ENCODE results near the gene AGO4. TPM values are rescaled to one million over a fixed set of nuclear protein-coding genes. Genes with fewer than 3 reads are reported as not detected.
"Not testable (repeated sequence)": the region's sequence is repeated elsewhere in the genome, so short reads cannot be mapped to it uniquely, and the experiment has no call there.

AGO4 gene
- total and polyA plus RNA-seq, 7 donors = 3.5 to 27.4 (median 13.9) TPM

DNA sequence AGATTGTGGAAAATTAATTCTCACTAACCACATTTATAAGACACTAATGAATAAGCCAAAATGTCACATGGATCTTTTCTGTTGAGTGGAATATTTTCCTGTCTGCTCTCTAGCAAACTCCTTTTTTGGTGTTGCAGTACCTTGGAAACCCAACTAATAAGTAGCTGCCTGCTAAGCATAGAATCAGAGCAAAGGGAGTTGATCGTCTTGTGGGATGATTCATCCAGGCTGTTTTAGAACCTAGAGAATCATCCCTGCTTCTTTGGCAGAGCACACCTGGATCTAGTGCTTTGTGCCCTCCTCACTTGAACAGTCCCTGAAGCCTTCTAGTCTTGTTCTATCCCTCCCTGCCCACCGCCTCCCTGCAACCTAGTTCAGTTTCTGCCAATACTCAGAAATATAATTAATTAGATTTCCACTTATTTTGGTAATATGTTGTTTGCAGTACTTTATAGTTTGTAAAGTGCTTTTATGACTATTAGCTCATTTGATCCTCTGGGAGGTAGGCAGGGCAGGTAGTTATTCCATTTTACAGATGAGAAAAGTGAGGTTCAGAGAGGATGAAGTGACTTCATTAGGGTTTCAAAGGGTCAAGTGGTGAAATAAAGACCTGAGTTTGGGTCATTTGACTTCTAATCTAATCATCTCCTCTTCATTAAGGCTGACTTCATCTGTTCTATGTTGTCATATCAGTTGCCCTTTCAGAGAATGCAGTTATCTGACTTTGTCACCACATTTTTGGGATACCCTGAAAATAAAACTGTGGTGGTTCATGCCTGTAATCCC, 2.5 kb downstream of the AGO4 start:
- peak overlapping the region; percentile 89 for H3K4me3 ChIP-seq

DNA sequence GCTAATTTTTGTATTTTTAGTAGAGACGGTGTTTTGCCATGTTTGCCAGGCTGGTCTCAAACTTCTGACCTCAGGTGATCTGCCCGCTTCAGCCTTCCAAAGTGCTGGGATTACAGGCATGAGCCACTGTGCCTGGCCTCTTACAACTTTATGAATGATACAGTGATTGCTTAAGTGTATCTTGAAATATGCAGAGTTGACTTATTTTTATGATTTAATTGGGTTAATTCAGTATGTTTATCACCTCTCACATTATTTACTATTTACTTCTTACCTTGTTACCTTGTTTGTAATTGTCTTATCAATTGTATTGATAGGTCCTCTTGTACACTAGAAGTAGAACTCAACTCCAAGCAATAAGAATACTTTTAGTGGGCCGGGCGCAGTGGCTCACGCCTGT, 4.9 kb downstream of the AGO4 start:
- DNase-seq; ATAC-seq; H3K27me3 ChIP-seq (ENCODE audit: insufficient read depth in 3 of 3, low read length in 2 of 3); H3K9me3 ChIP-seq; intact Hi-C loops (cut with DNase I); H3K27ac ChIP-seq; H3K4me3 ChIP-seq: not testable (repeated sequence)
- WGBS, 3 donors = 91 to 97% (median 95%) methylated on average over 5 of the region's 5 CpGs
- H3K36me3 ChIP-seq (ENCODE audit: insufficient read depth in 1 of 2, low read depth in 1 of 2) = peaks cover 0 to 11% of the 10 kb centered on the region in 2 donors
- peaks cover 19% of the 10 kb centered on the region for H3K4me1 ChIP-seq

More for the DNA sequence above, 2.5 kb downstream of the AGO4 start:
- Histone ChIP-seq H3K27me3 (ENCODE audit: insufficient read depth in 3 of 3, low read length in 2 of 3) (no peaks in the 10 kb centered on the region), H3K27ac (peak overlapping the region; percentile 12), H3K9me3 (no peaks in the 10 kb centered on the region), H3K4me1 (peaks cover 19% of the 10 kb centered on the region), H3K36me3 (ENCODE audit: insufficient read depth in 1 of 2, low read depth in 1 of 2) (peaks cover 0 to 5% of the 10 kb centered on the region in 2 donors)
- WGBS, 3 donors = 49 to 58% (median 58%) methylated on average over 2 of the region's 2 CpGs
- DNase-seq = no peak
- TF ChIP-seq, protein P1, sequence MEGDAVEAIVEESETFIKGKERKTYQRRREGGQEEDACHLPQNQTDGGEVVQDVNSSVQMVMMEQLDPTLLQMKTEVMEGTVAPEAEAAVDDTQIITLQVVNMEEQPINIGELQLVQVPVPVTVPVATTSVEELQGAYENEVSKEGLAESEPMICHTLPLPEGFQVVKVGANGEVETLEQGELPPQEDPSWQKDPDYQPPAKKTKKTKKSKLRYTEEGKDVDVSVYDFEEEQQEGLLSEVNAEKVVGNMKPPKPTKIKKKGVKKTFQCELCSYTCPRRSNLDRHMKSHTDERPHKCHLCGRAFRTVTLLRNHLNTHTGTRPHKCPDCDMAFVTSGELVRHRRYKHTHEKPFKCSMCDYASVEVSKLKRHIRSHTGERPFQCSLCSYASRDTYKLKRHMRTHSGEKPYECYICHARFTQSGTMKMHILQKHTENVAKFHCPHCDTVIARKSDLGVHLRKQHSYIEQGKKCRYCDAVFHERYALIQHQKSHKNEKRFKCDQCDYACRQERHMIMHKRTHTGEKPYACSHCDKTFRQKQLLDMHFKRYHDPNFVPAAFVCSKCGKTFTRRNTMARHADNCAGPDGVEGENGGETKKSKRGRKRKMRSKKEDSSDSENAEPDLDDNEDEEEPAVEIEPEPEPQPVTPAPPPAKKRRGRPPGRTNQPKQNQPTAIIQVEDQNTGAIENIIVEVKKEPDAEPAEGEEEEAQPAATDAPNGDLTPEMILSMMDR (IDR thresholded peaks at IDR 0.05) = no peak
- intact Hi-C loops (cut with DNase I) = no loop called here
- peak in 3 of 4 donors; percentile 38 to 59 (median 53) for ATAC-seq

DNA sequence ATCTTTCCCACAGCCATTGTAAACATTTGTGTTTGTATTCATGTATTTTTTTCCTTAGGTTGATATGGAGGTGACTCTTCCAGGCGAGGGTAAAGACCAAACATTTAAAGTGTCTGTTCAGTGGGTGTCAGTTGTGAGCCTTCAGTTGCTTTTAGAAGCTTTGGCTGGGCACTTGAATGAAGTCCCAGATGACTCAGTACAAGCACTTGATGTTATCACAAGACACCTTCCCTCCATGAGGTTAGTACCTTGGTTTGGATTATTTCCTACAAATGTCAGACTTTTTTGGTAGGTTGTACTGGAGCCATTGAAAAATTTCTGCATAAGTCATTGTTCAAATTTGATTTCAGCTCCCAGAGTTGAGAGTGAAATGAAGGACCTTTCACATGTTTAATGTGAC, 17.4 kb downstream of the AGO4 start:
- Histone ChIP-seq H3K27me3 (ENCODE audit: insufficient read depth in 3 of 3, low read length in 2 of 3) (no peaks in the 10 kb centered on the region), H3K4me3 (no peak overlapping the region), H3K4me1 (no peaks in the 10 kb centered on the region), H3K27ac (no peak overlapping the region), H3K9me3 (no peaks in the 10 kb centered on the region), H3K36me3 (ENCODE audit: insufficient read depth in 1 of 2, low read depth in 1 of 2) (peaks cover 2 to 81% of the 10 kb centered on the region in 2 donors)
- DNase-seq = no peak
- WGBS, 3 donors = 92 to 95% (median 95%) methylated on average over 1 of the region's 1 CpG
- TF ChIP-seq, protein P1 (IDR thresholded peaks at IDR 0.05) = no peak
- ATAC-seq = no peak
- intact Hi-C loops (cut with DNase I) = no loop called here

DNA sequence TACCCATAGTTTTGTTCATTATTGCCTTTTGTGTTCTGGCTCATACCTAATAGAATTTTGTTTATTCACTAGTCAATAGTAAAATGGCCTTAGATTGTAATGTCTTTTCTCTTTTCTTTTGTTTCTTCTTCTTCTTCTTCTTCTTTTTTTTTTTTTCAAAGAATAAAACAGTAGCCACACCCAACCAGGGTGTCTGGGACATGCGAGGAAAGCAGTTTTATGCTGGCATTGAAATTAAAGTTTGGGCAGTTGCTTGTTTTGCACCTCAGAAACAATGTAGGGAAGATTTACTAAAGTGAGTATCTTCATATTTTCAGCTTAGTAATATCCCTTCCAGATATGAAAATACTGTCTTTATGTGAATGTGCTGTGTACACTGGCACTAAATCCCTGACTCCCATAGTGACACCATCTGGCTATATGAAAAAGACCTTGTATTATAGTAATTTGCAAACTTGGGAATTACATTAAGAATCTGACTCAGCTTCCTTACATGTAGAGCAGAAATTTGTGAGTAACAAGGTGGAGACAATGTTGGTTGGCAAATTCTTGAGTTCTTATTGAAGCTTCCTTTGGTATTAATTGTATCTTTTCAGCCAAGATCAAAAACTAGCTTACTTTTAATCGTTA, 24.6 kb downstream of the AGO4 start:
- peaks cover 2 to 100% of the 10 kb centered on the region in 2 donors for H3K36me3 ChIP-seq (ENCODE audit: insufficient read depth in 1 of 2, low read depth in 1 of 2)
- H3K9me3 ChIP-seq = no peaks in the 10 kb centered on the region
- H3K27me3 ChIP-seq (ENCODE audit: insufficient read depth in 3 of 3, low read length in 2 of 3) = no peaks in the 10 kb centered on the region
- intact Hi-C loops (cut with DNase I) = no loop called here
- DNase-seq (no peak), ATAC-seq (no peak)
- TF ChIP-seq, protein P1 (IDR thresholded peaks at IDR 0.05) = no peak
- no peaks in the 10 kb centered on the region for H3K4me1 ChIP-seq
- no peak overlapping the region for H3K4me3 ChIP-seq
- H3K27ac ChIP-seq = no peak overlapping the region
- WGBS, 3 donors = 96 to 100% (median 97%) methylated on average over 2 of the region's 2 CpGs

DNA sequence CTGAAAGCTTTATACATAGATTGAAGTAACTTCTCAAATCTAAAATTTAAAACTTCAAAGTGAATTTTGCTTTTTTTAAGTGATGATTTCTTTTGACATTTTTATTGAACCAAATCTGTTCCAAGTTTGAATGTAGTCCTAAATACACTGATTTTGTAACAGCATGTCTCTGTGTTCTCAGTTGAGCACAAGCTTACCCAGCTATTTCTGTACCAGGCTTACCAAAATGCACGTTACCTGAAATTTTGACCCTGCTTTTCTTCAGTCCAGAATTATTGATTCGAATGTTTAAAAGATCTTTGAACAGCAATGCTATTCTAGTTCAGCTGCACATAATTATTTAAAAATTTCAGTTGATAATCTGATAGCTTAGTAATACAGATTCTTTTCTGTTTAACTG, 25.6 kb downstream of the AGO4 start:
- intact Hi-C loops (cut with DNase I) = no loop called here
- no peaks in the 10 kb centered on the region for H3K9me3 ChIP-seq
- 90 to 96% (median 93%) methylated on average over 2 of the region's 2 CpGs for WGBS, 3 donors
- TF ChIP-seq, protein P1 (IDR thresholded peaks at IDR 0.05) = no peak
- H3K36me3 ChIP-seq (ENCODE audit: insufficient read depth in 1 of 2, low read depth in 1 of 2) = peaks cover 0 to 100% of the 10 kb centered on the region in 2 donors
- no peaks in the 10 kb centered on the region for H3K27me3 ChIP-seq (ENCODE audit: insufficient read depth in 3 of 3, low read length in 2 of 3)
- H3K27ac ChIP-seq = no peak overlapping the region
- no peaks in the 10 kb centered on the region for H3K4me1 ChIP-seq
- no peak overlapping the region for H3K4me3 ChIP-seq
- ATAC-seq = no peak
- DNase-seq = no peak

Measured in psoas muscle (tissue), 8 donors.